ENCODE data around the gene CTR9. TPM values are rescaled to one million over a fixed set of nuclear protein-coding genes. Genes with fewer than 3 reads are reported as not detected.
A peak's percentile ranks its signal among the peaks of the same experiment; 100 is the strongest.

The CTR9 gene
- total and polyA plus RNA-seq, 9 of the 15 experiments (the other 6 are each of a cell fraction or from before 2014, with no cell fraction given), result 25.4 to 79.3 (median 47.3) TPM

DNA sequence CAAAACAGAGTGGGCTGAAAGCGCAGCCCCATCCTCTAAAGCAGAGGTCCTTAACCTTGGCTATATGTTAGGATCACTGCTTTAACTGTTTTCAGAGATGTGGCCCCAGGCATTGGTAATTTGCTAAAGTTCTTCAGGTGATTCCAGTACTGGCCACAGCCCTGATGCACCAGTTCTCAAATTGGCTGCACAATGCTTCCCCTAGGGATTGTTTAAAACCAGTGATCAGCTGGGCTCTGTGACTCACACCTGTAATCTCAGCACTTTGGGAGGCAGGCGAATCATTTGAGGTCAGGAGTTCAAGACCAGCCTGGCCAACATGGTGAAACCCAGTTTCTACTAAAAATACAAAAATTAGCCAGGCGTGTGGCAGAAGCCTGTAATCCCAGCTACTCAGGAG is 49.1 kb upstream of the CTR9 start:
- CTCF ChIA-PET (ENCODE audit: low intra/inter-chr PET ratio), result no interaction called here
- no peaks in the 10 kb centered on the region for H4K20me1 ChIP-seq (replicated peaks; ENCODE audit: control insufficient read depth, insufficient read depth, low read length)
- no peaks in the 10 kb centered on the region for H3K79me2 ChIP-seq (ENCODE audit: control insufficient read depth, insufficient read depth, low read length)
- H3K9me3 ChIP-seq (replicated peaks; ENCODE audit: control insufficient read depth, insufficient read depth, low read depth, low read length), result peaks cover 2% of the 10 kb centered on the region; the same call in 1 of the 2 replicates
- no peaks in the 10 kb centered on the region for H3K4me1 ChIP-seq (replicated peaks in 1 of 2; ENCODE audit: control insufficient read depth in 2 of 2, insufficient read depth in 2 of 2, low read length in 2 of 2)
- H3K36me3 ChIP-seq (ENCODE audit: control insufficient read depth, insufficient read depth, low read length), result no peaks in the 10 kb centered on the region
- no peak for FAIRE-seq
- no peak overlapping the region for H3K27ac ChIP-seq (ENCODE audit: extremely low read depth, low read depth, low read length)
- intact Hi-C loops (cut with micrococcal nuclease), result no loop called here
- H3K9ac ChIP-seq (ENCODE audit: insufficient read depth in 1 of 2, low read depth in 2 of 2, low read length in 2 of 2), result no peak overlapping the region
- in situ Hi-C loops (cut with MboI), result no loop called here
- no peak overlapping the region for H2AFZ ChIP-seq (ENCODE audit: low read depth, low read length)
- no TSS peak for BruUV-seq (replicated peaks)
- WGBS (ENCODE audit: insufficient coverage, low coverage, missing lambda C conversion rate), result 5% methylated on average over 3 of the region's 3 CpGs
- ATAC-seq, result no peak
- POLR2A ChIA-PET, result interaction anchor here (1.7 kb wide), 1 partner anchor 15 kb away, joined by 6 read pairs; no protein-coding TSS in a partner anchor
- no peaks in the 10 kb centered on the region for H3K9me1 ChIP-seq (ENCODE audit: control insufficient read depth, insufficient read depth, low read length)
- H3K27me3 ChIP-seq (ENCODE audit: control insufficient read depth in 2 of 2, insufficient read depth in 2 of 2, low read length in 2 of 2), result peaks cover 0 to 7% of the 10 kb centered on the region in 2 experiments; a peak in 1 of 5 replicates
- no peak for DNase-seq (ENCODE audit: extremely low read depth in 1 of 4, low spot score in 3 of 4)
- no peak overlapping the region for H3K4me3 ChIP-seq
- H3K4me2 ChIP-seq (ENCODE audit: insufficient read depth, low read length), result no peak overlapping the region
- TF ChIP-seq KDM1A (IDR thresholded peaks at IDR 0.05) (peak in 1 of 2 experiments; percentile 36; a peak in 1 of 4 replicates), DACH1 (IDR thresholded peaks at IDR 0.05; ENCODE audit: partially characterized antibody) (peak; percentile 30), PHF21A (IDR thresholded peaks at IDR 0.05; ENCODE audit: borderline replicate concordance, low read depth) (no peak), CBFA2T2 (conservative IDR thresholded peaks at IDR 0.05) (no peak), EP300 (IDR thresholded peaks at IDR 0.05; ENCODE audit: low read length) (no peak), JUND (IDR thresholded peaks at IDR 0.05; ENCODE audit: borderline replicate concordance, low read depth, low read length) (no peak), JUND (tag; IDR thresholded peaks at IDR 0.05; ENCODE audit: borderline replicate concordance, low read depth, low read length) (no peak), FOXJ2 (tag; IDR thresholded peaks at IDR 0.05) (no peak), STAT5B (CRISPR knock-in tag; IDR thresholded peaks at IDR 0.05) (no peak), DDX20 (tag; IDR thresholded peaks at IDR 0.05; ENCODE audit: low read depth) (no peak), MCM3 (IDR thresholded peaks at IDR 0.05) (no peak), ZSCAN29 (IDR thresholded peaks at IDR 0.05) (no peak), EZH2 (IDR thresholded peaks at IDR 0.05; ENCODE audit: borderline replicate concordance, low read depth, low read length) (no peak), FOSL1 (tag; conservative IDR thresholded peaks at IDR 0.05) (0 out of 2 replicates have a peak, but pooled peaks have one; percentile 20)
- TF ChIP-seq, protein P1, sequence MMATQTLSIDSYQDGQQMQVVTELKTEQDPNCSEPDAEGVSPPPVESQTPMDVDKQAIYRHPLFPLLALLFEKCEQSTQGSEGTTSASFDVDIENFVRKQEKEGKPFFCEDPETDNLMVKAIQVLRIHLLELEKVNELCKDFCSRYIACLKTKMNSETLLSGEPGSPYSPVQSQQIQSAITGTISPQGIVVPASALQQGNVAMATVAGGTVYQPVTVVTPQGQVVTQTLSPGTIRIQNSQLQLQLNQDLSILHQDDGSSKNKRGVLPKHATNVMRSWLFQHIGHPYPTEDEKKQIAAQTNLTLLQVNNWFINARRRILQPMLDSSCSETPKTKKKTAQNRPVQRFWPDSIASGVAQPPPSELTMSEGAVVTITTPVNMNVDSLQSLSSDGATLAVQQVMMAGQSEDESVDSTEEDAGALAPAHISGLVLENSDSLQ (IDR thresholded peaks at IDR 0.05), result no peak
- TF ChIP-seq, protein P2, sequence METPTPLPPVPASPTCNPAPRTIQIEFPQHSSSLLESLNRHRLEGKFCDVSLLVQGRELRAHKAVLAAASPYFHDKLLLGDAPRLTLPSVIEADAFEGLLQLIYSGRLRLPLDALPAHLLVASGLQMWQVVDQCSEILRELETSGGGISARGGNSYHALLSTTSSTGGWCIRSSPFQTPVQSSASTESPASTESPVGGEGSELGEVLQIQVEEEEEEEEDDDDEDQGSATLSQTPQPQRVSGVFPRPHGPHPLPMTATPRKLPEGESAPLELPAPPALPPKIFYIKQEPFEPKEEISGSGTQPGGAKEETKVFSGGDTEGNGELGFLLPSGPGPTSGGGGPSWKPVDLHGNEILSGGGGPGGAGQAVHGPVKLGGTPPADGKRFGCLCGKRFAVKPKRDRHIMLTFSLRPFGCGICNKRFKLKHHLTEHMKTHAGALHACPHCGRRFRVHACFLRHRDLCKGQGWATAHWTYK (CRISPR knock-in tag; IDR thresholded peaks at IDR 0.05), result no peak
- TF ChIP-seq, protein P3, sequence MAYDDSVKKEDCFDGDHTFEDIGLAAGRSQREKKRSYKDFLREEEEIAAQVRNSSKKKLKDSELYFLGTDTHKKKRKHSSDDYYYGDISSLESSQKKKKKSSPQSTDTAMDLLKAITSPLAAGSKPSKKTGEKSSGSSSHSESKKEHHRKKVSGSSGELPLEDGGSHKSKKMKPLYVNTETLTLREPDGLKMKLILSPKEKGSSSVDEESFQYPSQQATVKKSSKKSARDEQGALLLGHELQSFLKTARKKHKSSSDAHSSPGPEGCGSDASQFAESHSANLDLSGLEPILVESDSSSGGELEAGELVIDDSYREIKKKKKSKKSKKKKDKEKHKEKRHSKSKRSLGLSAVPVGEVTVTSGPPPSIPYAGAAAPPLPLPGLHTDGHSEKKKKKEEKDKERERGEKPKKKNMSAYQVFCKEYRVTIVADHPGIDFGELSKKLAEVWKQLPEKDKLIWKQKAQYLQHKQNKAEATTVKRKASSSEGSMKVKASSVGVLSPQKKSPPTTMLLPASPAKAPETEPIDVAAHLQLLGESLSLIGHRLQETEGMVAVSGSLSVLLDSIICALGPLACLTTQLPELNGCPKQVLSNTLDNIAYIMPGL (CRISPR knock-in tag; IDR thresholded peaks at IDR 0.05), result no peak
- TF ChIP-seq, protein P4, sequence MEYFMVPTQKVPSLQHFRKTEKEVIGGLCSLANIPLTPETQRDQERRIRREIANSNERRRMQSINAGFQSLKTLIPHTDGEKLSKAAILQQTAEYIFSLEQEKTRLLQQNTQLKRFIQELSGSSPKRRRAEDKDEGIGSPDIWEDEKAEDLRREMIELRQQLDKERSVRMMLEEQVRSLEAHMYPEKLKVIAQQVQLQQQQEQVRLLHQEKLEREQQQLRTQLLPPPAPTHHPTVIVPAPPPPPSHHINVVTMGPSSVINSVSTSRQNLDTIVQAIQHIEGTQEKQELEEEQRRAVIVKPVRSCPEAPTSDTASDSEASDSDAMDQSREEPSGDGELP (CRISPR knock-in tag; IDR thresholded peaks at IDR 0.05; ENCODE audit: borderline replicate concordance), result peak; percentile 60
